Measurements from ENCODE around the gene GSTA4. TPM values are rescaled to one million over a fixed set of nuclear protein-coding genes. Genes with fewer than 3 reads are reported as not detected.

GSTA4 gene
- total and polyA plus RNA-seq, 2 of the 13 experiments (the other 11 are each of a cell fraction or from before 2014, with no cell fraction given): 34.1 to 53.6 TPM

GRCh38 chr6:52992980-52993920 is 1.8 kb downstream of the GSTA4 start:
- CTCF ChIA-PET (ENCODE audit: low intra/inter-chr PET ratio, low total read pairs): no interaction called here
- 77% methylated on average over 8 of the region's 8 CpGs for WGBS (ENCODE audit: low lambda C conversion rate)
- H3K36me3 ChIP-seq (replicated peaks in 1 of 2; ENCODE audit: control insufficient read depth in 1 of 2, insufficient read depth in 2 of 2, low read length in 2 of 2): no peaks in the 10 kb centered on the region; a peak in 1 of 5 replicates
- peak overlapping the region; percentile 83 to 95 (median 90) for H3K4me3 ChIP-seq (replicated peaks in 1 of 3; ENCODE audit: insufficient read depth in 1 of 3, low read depth in 2 of 3, low read length in 3 of 3)
- intact Hi-C loops (cut with micrococcal nuclease; ENCODE audit: unreplicated experiment) (loop anchor here (10.0 kb wide), 2 partner anchors 492 to 708 kb away; partner anchors contain the start of gene MCM3), in situ Hi-C loops (cut with HindIII; ENCODE audit: extremely low pct_ligation_motif_present, low pct_unique_long_range_greater_than_20kb) (no loop called here)
- H3K9me3 ChIP-seq (ENCODE audit: low read length): no peaks in the 10 kb centered on the region
- H3K9ac ChIP-seq (ENCODE audit: insufficient read depth, low read depth, low read length): peak overlapping the region; percentile 91
- H2AFZ ChIP-seq (ENCODE audit: low read length): peak overlapping the region; percentile 93
- no TSS peak for BruUV-seq (replicated peaks)
- H3K4me1 ChIP-seq (ENCODE audit: insufficient read depth, low read length): peaks cover 24% of the 10 kb centered on the region
- H3K27me3 ChIP-seq (ENCODE audit: control insufficient read depth in 1 of 2, insufficient read depth in 2 of 2, low read length in 2 of 2): no peaks in the 10 kb centered on the region
- ATAC-seq: no peak
- peak overlapping the region; percentile 79 for H3K4me2 ChIP-seq (ENCODE audit: low read depth, low read length)
- peaks cover 4% of the 10 kb centered on the region for H3K79me2 ChIP-seq (ENCODE audit: insufficient read depth, low read length)
- no peak for FAIRE-seq
- no peak for DNase-seq (ENCODE audit: low spot score)
- POLR2A ChIA-PET: interaction anchor here (1.0 to 2.5 kb wide), 6 partner anchors 61 to 603 kb away, joined by 3 to 16 read pairs (median 5); partner anchors contain the start of gene FBXO9
- peaks cover 7% of the 10 kb centered on the region; the same call in 1 of the 2 replicates for H4K20me1 ChIP-seq (ENCODE audit: insufficient read depth, low read length)
- peak overlapping the region; percentile 91 for H3K27ac ChIP-seq (ENCODE audit: extremely low read length, insufficient read depth, low read length)
- TF ChIP-seq ZNF850 (CRISPR knock-in tag; conservative IDR thresholded peaks at IDR 0.05) (0 out of 2 replicates have a peak, but pooled peaks have one; percentile 30), ZSCAN29 (CRISPR knock-in tag; conservative IDR thresholded peaks at IDR 0.05) (no peak), CEBPB (IDR thresholded peaks at IDR 0.05; ENCODE audit: borderline replicate concordance, low read depth, low read length) (peak; percentile 69; the same call in 1 of the 2 replicates), CSRNP1 (CRISPR knock-in tag; IDR thresholded peaks at IDR 0.05) (0 out of 2 replicates have a peak, but pooled peaks have one; percentile 7), GABPA (IDR thresholded peaks at IDR 0.05; ENCODE audit: low read depth, low read length) (no peak), GABPA (CRISPR knock-in tag; IDR thresholded peaks at IDR 0.05; ENCODE audit: low read depth) (peak; percentile 31; the same call in 1 of the 2 replicates), ZNF883 (CRISPR knock-in tag; IDR thresholded peaks at IDR 0.05; ENCODE audit: not compliant biosample characterization) (no peak)
